ENCODE results near the gene JSRP1. TPM values are rescaled to one million over a fixed set of nuclear protein-coding genes. Genes with fewer than 3 reads are reported as not detected.

The JSRP1 gene
- polyA plus RNA-seq, 1 of the 3 experiments (the other 2 are of a cell fraction) = 0.76 TPM

DNA sequence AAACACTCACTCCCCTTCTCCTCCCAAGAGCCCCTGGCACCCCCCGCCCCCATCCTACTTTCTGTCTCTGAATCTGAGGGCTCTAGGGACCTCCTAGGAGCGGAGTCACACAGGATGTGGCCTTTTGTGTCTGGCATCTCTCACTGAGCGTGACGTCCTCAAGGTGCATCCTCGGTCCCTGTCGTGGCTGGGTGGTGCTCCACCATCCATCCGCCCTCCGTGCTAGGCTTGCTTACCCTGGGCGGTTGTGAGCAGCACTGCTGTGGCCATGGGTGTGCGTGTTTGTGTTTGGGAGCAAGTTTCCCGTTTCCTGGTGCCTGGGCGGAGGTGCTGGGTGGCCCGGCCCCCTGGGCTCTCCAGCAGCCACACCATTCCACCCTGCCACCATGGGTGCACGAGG is 32.3 kb downstream of the JSRP1 start:
- ChIA-PET POLR2A (no interaction called here), CTCF (no interaction called here)
- H3K79me2 ChIP-seq (ENCODE audit: insufficient read depth) = no peaks in the 10 kb centered on the region
- no peaks in the 10 kb centered on the region for H3F3A ChIP-seq (replicated peaks; ENCODE audit: insufficient read depth)
- TF ChIP-seq, protein P1, sequence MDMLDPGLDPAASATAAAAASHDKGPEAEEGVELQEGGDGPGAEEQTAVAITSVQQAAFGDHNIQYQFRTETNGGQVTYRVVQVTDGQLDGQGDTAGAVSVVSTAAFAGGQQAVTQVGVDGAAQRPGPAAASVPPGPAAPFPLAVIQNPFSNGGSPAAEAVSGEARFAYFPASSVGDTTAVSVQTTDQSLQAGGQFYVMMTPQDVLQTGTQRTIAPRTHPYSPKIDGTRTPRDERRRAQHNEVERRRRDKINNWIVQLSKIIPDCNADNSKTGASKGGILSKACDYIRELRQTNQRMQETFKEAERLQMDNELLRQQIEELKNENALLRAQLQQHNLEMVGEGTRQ (IDR thresholded peaks at IDR 0.05; ENCODE audit: borderline replicate concordance, low read depth, low read length) = no peak
- no peak for TF ChIP-seq FOSL2 (IDR thresholded peaks at IDR 0.05; ENCODE audit: borderline replicate concordance, low read depth)
- TF ChIP-seq, protein P2, sequence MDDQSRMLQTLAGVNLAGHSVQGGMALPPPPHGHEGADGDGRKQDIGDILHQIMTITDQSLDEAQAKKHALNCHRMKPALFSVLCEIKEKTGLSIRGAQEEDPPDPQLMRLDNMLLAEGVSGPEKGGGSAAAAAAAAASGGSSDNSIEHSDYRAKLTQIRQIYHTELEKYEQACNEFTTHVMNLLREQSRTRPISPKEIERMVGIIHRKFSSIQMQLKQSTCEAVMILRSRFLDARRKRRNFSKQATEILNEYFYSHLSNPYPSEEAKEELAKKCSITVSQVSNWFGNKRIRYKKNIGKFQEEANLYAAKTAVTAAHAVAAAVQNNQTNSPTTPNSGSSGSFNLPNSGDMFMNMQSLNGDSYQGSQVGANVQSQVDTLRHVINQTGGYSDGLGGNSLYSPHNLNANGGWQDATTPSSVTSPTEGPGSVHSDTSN (IDR thresholded peaks at IDR 0.05) = no peak
- TF ChIP-seq, protein P3, sequence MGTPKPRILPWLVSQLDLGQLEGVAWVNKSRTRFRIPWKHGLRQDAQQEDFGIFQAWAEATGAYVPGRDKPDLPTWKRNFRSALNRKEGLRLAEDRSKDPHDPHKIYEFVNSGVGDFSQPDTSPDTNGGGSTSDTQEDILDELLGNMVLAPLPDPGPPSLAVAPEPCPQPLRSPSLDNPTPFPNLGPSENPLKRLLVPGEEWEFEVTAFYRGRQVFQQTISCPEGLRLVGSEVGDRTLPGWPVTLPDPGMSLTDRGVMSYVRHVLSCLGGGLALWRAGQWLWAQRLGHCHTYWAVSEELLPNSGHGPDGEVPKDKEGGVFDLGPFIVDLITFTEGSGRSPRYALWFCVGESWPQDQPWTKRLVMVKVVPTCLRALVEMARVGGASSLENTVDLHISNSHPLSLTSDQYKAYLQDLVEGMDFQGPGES (IDR thresholded peaks at IDR 0.05; ENCODE audit: low read depth, low read length) = no peak
- H3K4me2 ChIP-seq = no peak overlapping the region
- H3K9me2 ChIP-seq = no peaks in the 10 kb centered on the region
- H3K4me3 ChIP-seq (ENCODE audit: low read depth in 2 of 2, low read length in 1 of 2) = no peak overlapping the region
- no peak overlapping the region for H2AFZ ChIP-seq (ENCODE audit: low read depth)
- no peak overlapping the region for H3K9ac ChIP-seq
- H4K20me1 ChIP-seq (ENCODE audit: insufficient read depth) = no peaks in the 10 kb centered on the region
- no peak for DNase-seq
- no peaks in the 10 kb centered on the region for H3K9me3 ChIP-seq
- H3K27ac ChIP-seq (ENCODE audit: low read depth in 2 of 2, low read length in 1 of 2) = no peak overlapping the region
- H3K27me3 ChIP-seq (ENCODE audit: insufficient read depth) = no peaks in the 10 kb centered on the region
- peaks cover 3 to 51% of the 10 kb centered on the region in 2 experiments for H3K36me3 ChIP-seq (replicated peaks in 1 of 2; ENCODE audit: control insufficient read depth in 1 of 2, insufficient read depth in 2 of 2, low read length in 1 of 2)
- peaks cover 0 to 13% of the 10 kb centered on the region in 2 experiments; a peak in 1 of 4 replicates for H3K4me1 ChIP-seq (ENCODE audit: control insufficient read depth in 1 of 2, insufficient read depth in 2 of 2, low read depth in 1 of 2, low read length in 1 of 2)
- 97% methylated on average over 14 of the region's 14 CpGs for WGBS (ENCODE audit: low lambda C conversion rate)

DNA sequence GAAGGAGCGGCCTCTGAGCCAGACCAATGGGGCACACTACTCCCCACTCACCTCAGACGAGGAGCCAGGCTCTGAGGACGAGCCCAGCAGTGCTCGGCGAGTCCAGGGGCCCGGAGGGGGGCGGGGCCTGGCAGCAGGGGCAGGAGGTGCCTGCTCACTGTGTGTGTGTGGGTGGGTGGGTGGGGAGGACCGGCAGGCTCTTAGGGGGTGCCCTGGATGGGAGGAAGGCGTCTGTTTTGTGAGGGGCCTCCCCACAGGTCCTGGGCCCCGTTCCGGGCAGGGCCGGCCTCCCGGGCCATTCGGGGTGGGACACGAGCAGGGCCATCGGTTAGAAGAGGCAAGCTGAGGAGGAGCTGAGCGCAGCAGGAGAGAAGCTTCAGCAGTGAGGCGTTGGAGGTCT is 32.8 kb downstream of the JSRP1 start:
- Histone ChIP-seq H3K4me3 (ENCODE audit: low read depth in 2 of 2, low read length in 1 of 2) (no peak overlapping the region), H3K36me3 (replicated peaks in 1 of 2; ENCODE audit: control insufficient read depth in 1 of 2, insufficient read depth in 2 of 2, low read length in 1 of 2) (peaks cover 3 to 45% of the 10 kb centered on the region in 2 experiments), H3K9ac (no peak overlapping the region), H3K27me3 (ENCODE audit: insufficient read depth) (no peaks in the 10 kb centered on the region), H3K9me3 (no peaks in the 10 kb centered on the region), H3K27ac (ENCODE audit: low read depth in 2 of 2, low read length in 1 of 2) (no peak overlapping the region), H3F3A (replicated peaks; ENCODE audit: insufficient read depth) (no peaks in the 10 kb centered on the region), H3K9me2 (no peaks in the 10 kb centered on the region), H2AFZ (ENCODE audit: low read depth) (no peak overlapping the region), H4K20me1 (ENCODE audit: insufficient read depth) (no peaks in the 10 kb centered on the region), H3K4me1 (ENCODE audit: control insufficient read depth in 1 of 2, insufficient read depth in 2 of 2, low read depth in 1 of 2, low read length in 1 of 2) (peaks cover 0 to 13% of the 10 kb centered on the region in 2 experiments; a peak in 1 of 4 replicates), H3K4me2 (no peak overlapping the region), H3K79me2 (ENCODE audit: insufficient read depth) (no peaks in the 10 kb centered on the region)
- CTCF ChIA-PET = no interaction called here
- DNase-seq = no peak
- WGBS (ENCODE audit: low lambda C conversion rate) = 91% methylated on average over 12 of the region's 18 CpGs
- POLR2A ChIA-PET = no interaction called here
- TF ChIP-seq, protein P4, sequence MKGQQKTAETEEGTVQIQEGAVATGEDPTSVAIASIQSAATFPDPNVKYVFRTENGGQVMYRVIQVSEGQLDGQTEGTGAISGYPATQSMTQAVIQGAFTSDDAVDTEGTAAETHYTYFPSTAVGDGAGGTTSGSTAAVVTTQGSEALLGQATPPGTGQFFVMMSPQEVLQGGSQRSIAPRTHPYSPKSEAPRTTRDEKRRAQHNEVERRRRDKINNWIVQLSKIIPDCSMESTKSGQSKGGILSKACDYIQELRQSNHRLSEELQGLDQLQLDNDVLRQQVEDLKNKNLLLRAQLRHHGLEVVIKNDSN (IDR thresholded peaks at IDR 0.05; ENCODE audit: borderline replicate concordance, low read depth) = no peak
- TF ChIP-seq MXI1 (IDR thresholded peaks at IDR 0.05; ENCODE audit: low read depth, low read length) (no peak), NFIC (IDR thresholded peaks at IDR 0.05; ENCODE audit: borderline replicate concordance) (no peak), SIN3A (IDR thresholded peaks at IDR 0.05; ENCODE audit: borderline replicate concordance, low read depth, low read length) (no peak), EP300 (IDR thresholded peaks at IDR 0.05; ENCODE audit: borderline replicate concordance in 1 of 2, low read depth in 1 of 2, low read length in 1 of 2) (no peak), CHD2 (IDR thresholded peaks at IDR 0.05; ENCODE audit: low read length, partially characterized antibody) (no peak), JUND (IDR thresholded peaks at IDR 0.05) (no peak), RFX5 (IDR thresholded peaks at IDR 0.05; ENCODE audit: low read length) (no peak), EZH2phosphoT487 (IDR thresholded peaks at IDR 0.05; ENCODE audit: borderline replicate concordance, low read depth) (no peak), GATA2 (CRISPR knock-in tag; IDR thresholded peaks at IDR 0.05) (no peak), RAD21 (IDR thresholded peaks at IDR 0.05; ENCODE audit: low read length) (no peak), FOXJ3 (CRISPR knock-in tag; IDR thresholded peaks at IDR 0.05) (no peak), TEAD4 (IDR thresholded peaks at IDR 0.05; ENCODE audit: borderline replicate concordance, insufficient read depth) (no peak), GABPA (IDR thresholded peaks at IDR 0.05; ENCODE audit: low read depth) (no peak), MEF2A (IDR thresholded peaks at IDR 0.05; ENCODE audit: borderline replicate concordance, low read depth) (no peak), ELF1 (IDR thresholded peaks at IDR 0.05) (no peak)
- TF ChIP-seq, protein P1 (IDR thresholded peaks at IDR 0.05; ENCODE audit: borderline replicate concordance, low read depth, low read length) = no peak
- TF ChIP-seq, protein P5, sequence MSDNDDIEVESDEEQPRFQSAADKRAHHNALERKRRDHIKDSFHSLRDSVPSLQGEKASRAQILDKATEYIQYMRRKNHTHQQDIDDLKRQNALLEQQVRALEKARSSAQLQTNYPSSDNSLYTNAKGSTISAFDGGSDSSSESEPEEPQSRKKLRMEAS (IDR thresholded peaks at IDR 0.05; ENCODE audit: low read depth) = no peak
